HG03575 (cell line): Measurements from ENCODE around the gene ACP2.
A peak's percentile ranks its signal among the peaks of the same experiment; 100 is the strongest.

Experiments used
- ATAC-seq: cut with Tn5 transposase; IDR thresholded peaks from one replicate; pipeline ENCODE4 v1.9.1; 2021; ENCODE audit not compliant: unreplicated experiment, insufficient number of reproducible peaks, low FRiP score; ENCODE audit errors: extremely low read depth

ACP2 gene, protein sequence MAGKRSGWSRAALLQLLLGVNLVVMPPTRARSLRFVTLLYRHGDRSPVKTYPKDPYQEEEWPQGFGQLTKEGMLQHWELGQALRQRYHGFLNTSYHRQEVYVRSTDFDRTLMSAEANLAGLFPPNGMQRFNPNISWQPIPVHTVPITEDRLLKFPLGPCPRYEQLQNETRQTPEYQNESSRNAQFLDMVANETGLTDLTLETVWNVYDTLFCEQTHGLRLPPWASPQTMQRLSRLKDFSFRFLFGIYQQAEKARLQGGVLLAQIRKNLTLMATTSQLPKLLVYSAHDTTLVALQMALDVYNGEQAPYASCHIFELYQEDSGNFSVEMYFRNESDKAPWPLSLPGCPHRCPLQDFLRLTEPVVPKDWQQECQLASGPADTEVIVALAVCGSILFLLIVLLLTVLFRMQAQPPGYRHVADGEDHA

DNA sequence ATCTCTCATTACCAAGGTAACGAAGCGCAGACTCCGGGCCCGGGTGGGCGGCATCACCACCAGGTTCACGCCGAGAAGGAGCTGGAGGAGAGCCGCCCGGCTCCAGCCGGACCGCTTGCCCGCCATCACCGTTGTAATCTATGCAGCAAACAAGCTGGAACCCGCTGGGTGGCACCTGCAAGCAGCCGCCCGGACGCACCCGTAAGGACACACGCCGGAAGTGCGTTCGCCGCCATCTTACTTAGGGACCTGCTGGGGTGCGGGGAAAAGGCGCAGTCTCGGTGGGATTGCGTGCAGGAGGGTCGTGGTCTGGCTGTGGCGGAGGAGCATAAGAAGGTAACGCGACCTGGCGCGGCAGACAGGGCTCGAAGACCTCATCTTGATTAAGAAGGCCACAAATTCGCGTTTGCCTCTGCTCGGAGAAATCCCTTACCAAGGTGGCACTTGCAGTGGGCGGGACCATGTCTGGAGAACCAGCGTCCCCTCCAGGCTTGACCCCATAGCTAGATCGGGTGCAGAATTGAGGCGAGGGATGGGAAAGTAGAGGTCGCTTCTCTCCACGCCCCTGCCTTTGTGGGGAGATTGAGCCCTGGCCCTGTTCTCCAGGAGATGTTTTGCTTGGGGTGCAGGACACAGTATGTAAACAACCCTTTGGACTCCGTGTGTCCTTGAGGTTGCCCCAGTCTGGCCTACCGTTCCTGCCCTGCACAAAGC, at the start of gene ACP2:
ACP2 (minus strand) TSS at position 151 of the 714 bp plus-strand sequence; CDS start at position 126, 25 bp downstream.
- ATAC-seq = peak; percentile 70

DNA sequence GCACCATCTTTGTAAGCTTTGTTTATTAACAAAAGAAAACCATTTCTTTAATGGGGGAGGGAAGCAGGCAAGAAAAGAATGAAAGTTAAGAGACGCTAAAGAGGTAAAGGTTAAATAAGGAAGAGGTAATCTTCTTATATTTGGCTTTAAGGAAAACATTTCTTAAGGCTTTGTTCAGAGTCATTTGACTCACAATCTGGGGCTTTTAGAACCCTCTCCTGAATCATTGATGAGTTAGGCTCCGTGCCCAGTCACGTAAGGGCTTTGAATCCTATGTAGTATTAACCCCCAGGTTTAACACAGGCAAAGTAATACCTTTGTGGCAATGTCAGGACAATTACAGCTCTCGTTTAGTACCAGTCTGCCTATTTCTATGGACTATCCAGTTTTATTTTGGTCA, 47.4 kb upstream of the ACP2 start:
- no peak for ATAC-seq

DNA sequence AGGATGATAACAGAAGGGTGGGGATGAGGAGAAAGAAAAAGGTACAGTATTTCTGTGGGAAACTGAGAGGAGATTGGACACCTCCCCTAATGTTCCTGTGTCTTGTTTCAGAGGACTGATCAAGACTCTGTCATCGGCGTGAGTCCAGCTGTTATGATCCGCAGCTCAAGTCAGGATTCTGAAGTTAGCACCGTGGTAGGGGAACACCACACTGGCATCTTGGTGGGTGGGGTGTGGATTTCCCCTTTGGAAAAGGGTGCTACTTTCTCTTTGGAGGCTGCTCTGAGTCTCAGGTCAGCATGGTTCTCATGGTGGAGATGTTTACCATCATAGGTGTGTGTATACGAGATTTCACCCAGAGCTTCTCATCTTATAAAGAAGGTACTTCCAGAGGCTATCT, 46.8 kb upstream of the ACP2 start:
- ATAC-seq = no peak

DNA sequence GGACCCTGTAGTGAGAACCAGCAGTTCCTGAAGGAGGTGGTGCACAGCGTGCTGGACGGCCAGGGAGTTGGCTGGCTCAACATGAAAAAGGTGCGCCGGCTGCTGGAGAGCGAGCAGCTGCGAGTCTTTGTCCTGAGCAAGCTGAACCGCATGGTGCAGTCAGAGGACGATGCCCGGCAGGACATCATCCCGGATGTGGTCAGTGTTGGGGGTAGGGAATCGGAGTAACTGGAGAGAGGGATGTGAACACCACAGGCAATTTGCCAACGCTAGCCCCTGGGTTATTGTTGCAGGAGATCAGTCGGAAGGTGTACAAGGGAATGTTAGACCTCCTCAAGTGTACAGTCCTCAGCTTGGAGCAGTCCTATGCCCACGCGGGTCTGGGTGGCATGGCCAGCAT, 41.2 kb upstream of the ACP2 start:
- no peak for ATAC-seq

DNA sequence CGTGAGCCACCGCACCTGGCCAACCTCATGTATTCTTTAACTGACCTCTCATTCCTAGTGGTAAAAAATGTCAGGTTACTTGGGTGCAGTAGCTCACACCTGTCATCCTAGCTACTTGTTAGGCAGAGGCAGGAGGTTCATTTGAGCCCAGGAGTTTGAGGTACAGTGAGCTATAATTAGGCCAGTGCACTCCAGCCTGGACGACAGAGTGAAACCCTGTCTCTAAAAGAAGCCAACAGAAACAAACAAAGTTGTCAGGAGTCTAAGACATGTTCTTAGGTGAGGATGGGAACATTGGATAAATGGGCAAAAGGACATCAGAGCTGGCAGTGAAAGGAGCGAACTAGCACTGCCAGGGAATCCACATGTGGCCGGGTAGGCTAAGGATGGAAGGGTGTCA, 39.5 kb upstream of the ACP2 start:
- ATAC-seq = no peak

DNA sequence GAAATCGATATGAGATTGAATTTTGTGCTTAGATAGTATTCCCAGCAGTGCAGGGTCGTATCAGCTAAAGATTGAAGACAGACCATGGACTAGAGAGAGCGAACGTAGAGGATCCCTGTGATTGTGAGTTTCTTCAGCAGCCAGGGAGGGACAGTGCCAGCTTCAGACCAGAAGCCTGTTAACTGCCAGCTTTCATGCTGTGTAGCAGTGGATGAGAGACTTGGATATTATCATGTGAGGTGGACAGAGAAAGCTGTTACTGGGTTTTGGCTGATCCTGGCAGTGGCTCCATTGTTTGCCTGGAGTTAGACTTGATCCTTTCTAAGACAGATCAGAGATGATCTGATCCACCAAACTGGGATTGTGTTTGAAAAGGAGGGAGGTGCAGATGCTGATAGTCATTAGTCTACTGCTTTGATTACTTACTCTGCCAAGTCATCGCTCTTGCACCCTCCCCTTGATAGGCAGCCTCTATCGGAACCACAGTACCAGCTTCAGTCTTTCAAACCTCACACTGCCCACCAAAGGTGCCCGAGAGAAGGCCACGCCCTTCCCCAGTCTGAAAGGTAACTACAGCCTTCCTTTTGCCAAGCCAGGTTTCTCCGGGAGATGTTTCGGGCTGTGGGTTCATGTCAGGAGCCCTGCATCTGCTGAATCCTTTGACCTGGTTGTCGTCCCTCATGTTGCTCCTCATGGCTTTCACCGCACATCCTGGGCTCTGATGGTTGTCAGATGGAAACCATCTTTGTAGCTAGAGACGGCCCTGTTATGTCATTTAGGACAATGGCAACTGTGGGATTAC, 37.6 kb upstream of the ACP2 start:
- no peak for ATAC-seq

DNA sequence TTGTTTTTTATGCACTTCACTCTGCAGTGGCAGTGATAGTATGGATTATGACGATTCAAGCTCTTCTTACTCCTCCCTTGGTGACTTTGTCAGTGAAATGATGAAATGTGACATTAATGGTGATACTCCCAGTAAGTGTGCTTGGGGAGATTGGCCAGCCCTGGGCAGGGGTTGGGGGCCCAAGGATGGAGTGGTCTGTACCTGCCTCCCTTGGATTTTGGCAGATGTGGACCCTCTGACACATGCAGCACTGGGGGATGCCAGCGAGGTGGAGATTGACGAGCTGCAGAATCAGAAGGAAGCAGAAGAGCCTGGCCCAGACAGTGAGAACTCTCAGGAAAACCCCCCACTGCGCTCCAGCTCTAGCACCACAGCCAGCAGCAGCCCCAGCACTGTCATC, 35.5 kb upstream of the ACP2 start:
- ATAC-seq = no peak

DNA sequence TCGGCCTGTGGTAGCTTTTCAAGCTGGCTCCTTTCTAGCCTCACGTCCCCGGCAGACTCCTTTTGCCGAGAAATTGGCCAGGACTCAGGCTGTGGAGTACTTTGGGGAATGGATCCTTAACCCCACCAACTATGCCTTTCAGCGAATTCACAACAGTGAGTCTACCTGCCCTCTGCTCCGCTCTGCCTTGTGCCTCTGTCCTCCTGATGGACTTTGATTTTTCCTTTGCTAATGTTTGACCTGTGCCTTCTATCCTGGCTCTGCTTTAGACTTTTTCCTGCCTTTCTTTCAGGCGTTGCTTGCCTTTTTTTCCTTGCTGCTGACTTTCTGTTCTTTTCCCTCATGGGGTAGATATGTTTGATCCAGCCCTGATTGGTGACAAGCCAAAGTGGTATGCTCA, 33.8 kb upstream of the ACP2 start:
- ATAC-seq = no peak

DNA sequence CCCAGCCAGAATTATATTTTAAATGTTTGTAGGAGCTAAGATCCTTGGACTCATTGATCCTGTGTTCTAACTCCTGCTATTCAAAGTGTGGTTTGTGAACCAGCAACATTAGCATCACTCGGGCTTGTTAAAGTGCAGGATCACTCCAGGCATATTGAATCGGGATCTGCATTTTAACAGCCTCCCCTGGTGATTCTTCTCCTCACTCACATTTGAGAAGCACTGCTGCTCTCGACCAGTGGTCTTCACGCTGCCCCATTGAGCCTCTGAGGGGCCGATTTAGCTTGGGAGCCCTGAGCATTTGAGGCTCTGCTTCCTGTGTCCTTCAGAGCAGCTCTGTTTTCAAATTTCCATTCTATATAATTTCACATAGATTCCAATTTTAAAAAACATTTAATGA, 32.2 kb upstream of the ACP2 start:
- ATAC-seq = no peak

DNA sequence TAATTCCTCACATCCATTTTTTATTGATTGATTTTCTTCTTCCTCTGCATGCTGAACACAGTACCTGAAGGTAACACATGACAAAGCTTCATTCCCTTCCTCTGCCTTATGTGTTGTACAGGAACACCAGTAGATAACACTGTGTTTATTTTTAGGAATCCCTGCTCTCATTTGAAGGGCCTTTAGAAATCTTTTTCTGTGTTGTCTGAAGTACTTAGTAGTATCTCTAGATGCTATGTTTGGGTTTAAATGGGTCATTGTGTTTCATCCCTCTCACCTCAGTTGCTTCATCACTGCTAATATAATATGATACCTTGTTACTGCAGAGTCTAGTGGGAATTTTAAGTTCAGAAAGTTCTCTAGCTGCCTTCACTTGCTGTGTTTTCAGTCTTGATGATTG, 31.5 kb upstream of the ACP2 start:
- no peak for ATAC-seq

DNA sequence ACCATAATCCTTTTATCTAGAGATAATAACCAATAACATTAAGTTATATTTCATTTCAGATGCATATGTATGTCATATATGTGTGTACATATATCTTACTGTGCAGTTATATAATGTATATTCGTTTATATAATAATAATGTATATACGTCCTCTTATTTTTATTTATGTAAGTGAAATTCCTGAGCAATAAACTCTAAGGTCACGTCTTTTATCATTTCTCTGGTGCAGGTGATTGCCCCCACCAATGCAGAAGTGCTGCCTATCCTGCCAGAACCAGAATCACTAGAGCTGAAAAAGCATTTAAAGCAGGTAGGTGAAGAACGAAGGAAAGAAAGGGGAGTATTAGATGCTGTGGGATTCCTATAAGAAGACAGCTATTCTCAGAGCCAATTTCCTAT, 30.2 kb upstream of the ACP2 start:
- no peak for ATAC-seq

DNA sequence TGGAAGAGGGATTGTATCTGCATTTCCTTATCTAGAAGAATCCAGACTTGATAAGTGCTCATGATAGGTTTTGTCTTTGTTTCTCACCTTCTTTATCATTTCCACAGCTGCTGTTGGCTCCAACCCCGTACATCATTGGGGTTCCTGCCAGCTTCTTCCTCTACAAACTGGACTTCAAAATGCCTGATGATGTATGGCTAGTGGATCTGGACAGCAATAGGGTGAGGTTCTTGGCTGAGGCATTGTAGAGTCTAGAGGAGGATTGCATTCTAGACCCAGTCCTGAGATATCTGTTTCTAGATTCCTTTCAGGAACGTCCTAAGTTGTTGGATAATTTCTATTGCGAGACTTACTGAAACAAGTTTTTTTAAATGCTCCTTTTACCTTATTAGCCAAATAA, 29.4 kb upstream of the ACP2 start:
- ATAC-seq = no peak

DNA sequence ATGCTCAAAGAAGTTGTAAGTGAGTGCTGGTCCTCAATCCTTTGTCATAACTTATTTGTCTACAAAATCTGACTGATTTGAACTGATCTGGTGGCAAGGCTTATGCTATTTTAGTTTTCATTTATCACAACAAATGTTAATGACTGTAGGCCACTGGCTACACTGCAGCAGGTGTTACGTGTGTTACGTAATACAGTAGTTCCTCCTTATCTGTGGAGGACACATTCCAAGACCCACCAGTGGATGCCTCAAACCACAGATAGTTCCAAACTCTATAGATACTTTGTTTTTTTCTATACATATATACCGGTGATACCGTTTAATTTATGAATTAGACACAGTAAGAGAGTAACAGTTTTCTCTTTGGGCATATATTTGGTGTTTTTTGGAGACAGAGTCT, 28.3 kb upstream of the ACP2 start:
- ATAC-seq = no peak

DNA sequence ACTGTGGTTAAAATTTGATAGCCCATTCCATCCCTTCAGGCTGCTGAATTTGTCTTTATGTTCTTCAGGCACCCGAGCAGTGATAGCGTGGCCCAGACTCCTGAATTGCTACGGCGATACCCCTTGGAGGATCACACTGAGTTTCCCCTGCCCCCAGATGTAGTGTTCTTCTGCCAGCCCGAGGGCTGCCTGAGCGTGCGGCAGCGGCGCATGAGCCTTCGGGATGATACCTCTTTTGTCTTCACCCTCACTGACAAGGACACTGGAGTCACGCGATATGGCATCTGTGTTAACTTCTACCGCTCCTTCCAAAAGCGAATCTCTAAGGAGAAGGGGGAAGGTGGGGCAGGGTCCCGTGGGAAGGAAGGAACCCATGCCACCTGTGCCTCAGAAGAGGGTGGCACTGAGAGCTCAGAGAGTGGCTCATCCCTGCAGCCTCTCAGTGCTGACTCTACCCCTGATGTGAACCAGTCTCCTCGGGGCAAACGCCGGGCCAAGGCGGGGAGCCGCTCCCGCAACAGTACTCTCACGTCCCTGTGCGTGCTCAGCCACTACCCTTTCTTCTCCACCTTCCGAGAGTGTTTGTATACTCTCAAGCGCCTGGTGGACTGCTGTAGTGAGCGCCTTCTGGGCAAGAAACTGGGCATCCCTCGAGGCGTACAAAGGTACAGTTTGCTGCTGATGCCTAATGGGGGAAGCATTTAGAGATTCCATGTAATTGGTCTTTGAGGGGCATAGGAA, 26.1 kb upstream of the ACP2 start:
- no peak for ATAC-seq

DNA sequence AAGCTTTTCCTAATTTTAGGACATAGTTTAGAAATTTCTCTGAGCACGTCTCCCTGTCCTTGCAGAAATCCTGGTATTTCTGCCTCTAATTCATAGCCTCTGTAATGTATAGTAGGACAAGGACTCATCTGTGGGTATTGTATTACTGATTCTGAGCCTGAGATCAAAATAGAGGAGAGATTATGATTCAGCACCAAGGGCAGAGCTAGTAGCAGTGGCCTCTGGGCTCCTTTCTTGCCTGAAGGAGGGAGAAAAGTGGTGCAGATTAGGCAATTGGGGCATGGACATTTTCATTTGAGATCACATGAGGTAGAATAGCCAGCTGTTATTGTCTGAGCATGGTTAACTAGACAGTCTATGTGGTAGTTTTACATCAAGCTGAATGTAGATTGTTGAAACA, 24.1 kb upstream of the ACP2 start:
- ATAC-seq = no peak

DNA sequence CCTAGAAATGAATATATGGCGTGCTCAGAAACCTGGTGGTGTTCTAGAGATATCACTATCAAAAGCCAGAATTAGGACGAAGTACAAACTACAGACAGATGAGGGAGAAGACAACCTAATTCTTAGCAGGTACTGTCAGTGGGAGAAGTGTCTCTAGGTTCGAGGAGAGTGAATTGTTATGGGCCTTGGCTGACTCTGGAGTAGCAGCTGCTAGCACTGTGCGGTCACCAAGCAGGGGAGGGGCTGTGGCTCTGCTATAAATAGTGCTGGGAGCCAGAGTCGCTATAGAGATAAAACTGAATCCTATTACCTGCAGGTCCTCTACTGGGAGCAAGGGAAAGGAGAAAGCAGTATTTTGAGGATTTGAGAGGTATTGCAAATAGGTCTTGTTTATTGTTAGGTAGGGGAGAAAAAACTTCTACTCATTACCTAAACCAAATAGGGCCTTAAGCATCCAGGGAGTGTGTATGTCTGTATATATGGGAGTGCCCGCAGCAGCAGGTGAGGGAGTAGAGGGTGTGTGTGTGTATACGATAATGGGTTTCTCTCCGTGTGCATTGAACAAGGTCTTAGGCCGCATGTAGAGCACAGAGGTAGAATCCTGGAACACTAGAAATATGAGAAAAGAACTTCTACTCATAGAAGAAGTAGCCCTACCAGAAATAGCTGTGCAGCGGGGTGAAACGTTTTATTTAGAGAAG, 23.5 kb upstream of the ACP2 start:
- ATAC-seq = no peak

DNA sequence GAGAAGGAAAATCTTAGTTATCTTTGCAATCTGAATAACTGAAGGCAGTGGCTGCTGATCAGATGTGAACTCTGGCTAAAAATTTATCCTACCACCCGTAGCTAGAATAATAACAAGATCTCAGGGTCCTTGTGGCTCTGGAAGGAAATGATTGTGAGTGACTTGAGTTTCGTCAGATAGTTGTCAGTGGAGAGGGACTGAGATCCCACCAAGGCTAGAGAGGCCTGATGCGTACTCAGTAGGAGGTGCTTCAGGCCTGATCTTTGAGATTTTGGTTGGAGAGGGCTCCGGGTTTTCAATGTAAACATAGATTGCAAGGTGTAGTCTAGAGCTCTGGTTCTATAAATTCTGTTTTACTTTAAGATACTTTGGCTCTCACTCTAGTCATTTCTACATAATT, 22.7 kb upstream of the ACP2 start:
- no peak for ATAC-seq

DNA sequence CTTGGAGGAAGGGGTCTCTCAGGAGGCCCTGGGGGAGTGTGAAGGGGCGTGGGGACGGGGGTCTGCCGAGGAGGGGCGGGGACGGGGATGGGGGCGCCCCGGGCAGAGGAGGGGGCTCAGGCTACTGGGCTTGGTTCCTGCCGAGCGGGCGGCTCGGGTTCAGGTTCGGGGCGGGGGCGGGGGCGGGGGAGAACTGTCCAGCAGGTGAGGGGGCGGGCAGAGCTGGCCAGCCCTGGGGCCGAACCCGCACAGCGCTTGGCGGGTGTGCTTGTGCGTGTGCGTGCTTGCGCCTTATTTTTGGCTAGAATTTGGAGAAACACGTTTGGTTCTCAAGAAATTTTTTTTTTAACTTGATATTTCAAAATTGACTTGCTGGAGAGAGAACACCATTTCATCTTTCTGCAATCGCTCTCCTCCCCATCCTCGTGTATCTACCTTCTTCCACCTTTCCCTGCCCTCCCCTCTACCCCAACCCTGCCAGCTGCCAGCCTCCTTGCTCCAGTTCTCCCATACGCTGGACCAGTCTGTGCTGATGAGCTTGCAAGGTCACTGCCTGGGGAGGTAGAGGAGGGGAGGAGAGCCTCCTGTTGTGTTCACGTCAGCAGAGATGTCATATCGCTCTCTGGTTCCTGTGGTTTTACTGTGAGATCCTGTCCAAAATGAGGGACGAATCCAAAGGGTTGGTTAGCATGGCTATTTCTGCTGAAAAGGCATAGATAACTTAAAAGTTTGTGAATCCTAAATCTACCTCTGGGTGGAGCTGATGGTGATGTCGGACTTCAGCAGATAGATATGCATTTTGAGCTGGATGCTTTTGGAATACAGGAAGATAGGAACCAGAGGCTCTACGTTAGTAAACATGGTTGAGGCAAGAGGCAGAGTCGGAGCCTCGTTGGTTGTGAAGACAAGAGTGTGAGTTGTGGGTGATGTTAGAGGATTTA, 22.0 kb upstream of the ACP2 start:
- ATAC-seq = no peak
